Mesothelial cell of epicardium (in vitro differentiated cells): ENCODE measurements around the gene XYLT1. TPM values are rescaled to one million over a fixed set of nuclear protein-coding genes. Genes with fewer than 3 reads are reported as not detected.

Experiments used
- DNase-seq, 2 experiments: peaks; one replicate each; pipeline ENCODE4 v3.0.0; 2021; ENCODE audit warnings: low spot score in 2 of 2; ENCODE audit not compliant: unreplicated experiment in 2 of 2
- H3K27ac Mint-ChIP-seq: 2 replicates; pipeline ENCODE4 v1.8.0; 2021; ENCODE audit warnings: mixed read lengths
- H3K27me3 Mint-ChIP-seq: 2 replicates; pipeline ENCODE4 v1.8.0; 2021; ENCODE audit warnings: low read depth, mixed read lengths
- H3K36me3 Mint-ChIP-seq: 2 replicates; pipeline ENCODE4 v1.8.0; 2021; ENCODE audit warnings: mixed read lengths
- H3K4me1 Mint-ChIP-seq: 2 replicates; pipeline ENCODE4 v1.8.0; 2021; ENCODE audit warnings: mixed read lengths
- H3K4me3 Mint-ChIP-seq: 2 replicates; pipeline ENCODE4 v1.8.0; 2021; ENCODE audit warnings: mild to moderate bottlenecking, moderate library complexity, mixed read lengths
- H3K9me3 Mint-ChIP-seq: 2 replicates; pipeline ENCODE4 v1.8.0; 2021; ENCODE audit warnings: mixed read lengths
- total RNA-seq: library from RNA; stranded (reverse); gene quantifications from 3 replicates; pipeline ENCODE4 v1.2.1, GENCODE V29; 2021
- TF ChIP-seq, protein P1 (sequence below): fragments of 200-600 bp; sonication (generic); IDR thresholded peaks from one replicate; pipeline ENCODE4 v1.5.0; 2021; ENCODE audit warnings: antibody characterized with exemption; ENCODE audit not compliant: unreplicated experiment

XYLT1 gene
- total RNA-seq, 1 donor from 2014 or later = 15.2 TPM

GRCh38 chr16:17258848-17259713, 211.7 kb downstream of the XYLT1 start:
- H3K36me3 Mint-ChIP-seq = no peaks in the 10 kb centered on the region
- no peak overlapping the region for H3K27ac Mint-ChIP-seq
- H3K4me1 Mint-ChIP-seq = no peaks in the 10 kb centered on the region

DNA sequence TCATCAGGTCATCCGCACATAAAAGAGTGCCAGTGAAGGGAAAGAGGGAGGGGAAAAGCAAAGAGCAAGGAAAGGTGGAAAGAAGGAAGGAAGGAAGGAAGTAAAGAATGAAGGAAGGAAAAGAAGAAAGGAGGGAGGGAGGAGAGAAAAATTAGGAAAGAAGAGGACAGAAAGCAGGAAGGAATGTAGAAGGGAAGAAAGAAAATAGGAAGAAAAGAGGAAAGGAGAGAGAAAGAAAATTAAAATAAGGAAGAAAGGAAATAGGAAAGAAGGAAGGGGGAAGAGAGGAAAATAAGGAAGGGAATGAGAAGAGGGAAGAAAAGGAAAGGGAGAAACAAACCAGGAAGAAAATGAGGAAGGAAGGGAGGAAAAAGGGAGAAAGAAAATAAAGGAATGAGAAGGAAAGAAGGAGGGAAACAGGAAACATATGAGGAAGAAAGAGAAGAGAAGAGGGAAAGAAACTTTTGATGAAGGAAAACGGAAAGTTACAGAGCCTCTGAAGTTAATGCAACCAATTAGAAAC, 212.6 kb downstream of the XYLT1 start:
- Mint-ChIP-seq H3K27ac (no peak overlapping the region), H3K36me3 (no peaks in the 10 kb centered on the region), H3K9me3 (no peaks in the 10 kb centered on the region), H3K4me3 (no peak overlapping the region), H3K27me3 (no peaks in the 10 kb centered on the region), H3K4me1 (no peaks in the 10 kb centered on the region)
- no peak for DNase-seq
- TF ChIP-seq, protein P1, sequence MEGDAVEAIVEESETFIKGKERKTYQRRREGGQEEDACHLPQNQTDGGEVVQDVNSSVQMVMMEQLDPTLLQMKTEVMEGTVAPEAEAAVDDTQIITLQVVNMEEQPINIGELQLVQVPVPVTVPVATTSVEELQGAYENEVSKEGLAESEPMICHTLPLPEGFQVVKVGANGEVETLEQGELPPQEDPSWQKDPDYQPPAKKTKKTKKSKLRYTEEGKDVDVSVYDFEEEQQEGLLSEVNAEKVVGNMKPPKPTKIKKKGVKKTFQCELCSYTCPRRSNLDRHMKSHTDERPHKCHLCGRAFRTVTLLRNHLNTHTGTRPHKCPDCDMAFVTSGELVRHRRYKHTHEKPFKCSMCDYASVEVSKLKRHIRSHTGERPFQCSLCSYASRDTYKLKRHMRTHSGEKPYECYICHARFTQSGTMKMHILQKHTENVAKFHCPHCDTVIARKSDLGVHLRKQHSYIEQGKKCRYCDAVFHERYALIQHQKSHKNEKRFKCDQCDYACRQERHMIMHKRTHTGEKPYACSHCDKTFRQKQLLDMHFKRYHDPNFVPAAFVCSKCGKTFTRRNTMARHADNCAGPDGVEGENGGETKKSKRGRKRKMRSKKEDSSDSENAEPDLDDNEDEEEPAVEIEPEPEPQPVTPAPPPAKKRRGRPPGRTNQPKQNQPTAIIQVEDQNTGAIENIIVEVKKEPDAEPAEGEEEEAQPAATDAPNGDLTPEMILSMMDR = no peak

More at GRCh38 chr16:17258848-17259713, 211.7 kb downstream of the XYLT1 start:
- DNase-seq = no peak
- Mint-ChIP-seq H3K9me3 (no peaks in the 10 kb centered on the region), H3K27me3 (no peaks in the 10 kb centered on the region), H3K4me3 (no peak overlapping the region)
- TF ChIP-seq, protein P1 = no peak

- TF ChIP-seq, protein P1 = no peak
- no peaks in the 10 kb centered on the region for H3K36me3 Mint-ChIP-seq
These were observed 213.2 kb downstream of the XYLT1 start for GRCh38 chr16:17257426-17258023.

GRCh38 chr16:17252701-17253100, 218.1 kb downstream of the XYLT1 start:
- no peaks in the 10 kb centered on the region for H3K9me3 Mint-ChIP-seq
- TF ChIP-seq, protein P1 = no peak
- H3K4me1 Mint-ChIP-seq = no peaks in the 10 kb centered on the region
- H3K36me3 Mint-ChIP-seq = no peaks in the 10 kb centered on the region
- H3K27ac Mint-ChIP-seq = no peak overlapping the region
- DNase-seq = no peak
- H3K4me3 Mint-ChIP-seq = no peak overlapping the region
- H3K27me3 Mint-ChIP-seq = peaks cover 2% of the 10 kb centered on the region

More at GRCh38 chr16:17257426-17258023, 213.2 kb downstream of the XYLT1 start:
- no peaks in the 10 kb centered on the region for H3K9me3 Mint-ChIP-seq
- H3K4me1 Mint-ChIP-seq = no peaks in the 10 kb centered on the region
- DNase-seq = no peak
- no peak overlapping the region for H3K27ac Mint-ChIP-seq
- no peaks in the 10 kb centered on the region for H3K27me3 Mint-ChIP-seq
- H3K4me3 Mint-ChIP-seq = no peak overlapping the region

GRCh38 chr16:17252064-17252463, 218.7 kb downstream of the XYLT1 start:
- Mint-ChIP-seq H3K27me3 (peaks cover 2% of the 10 kb centered on the region), H3K27ac (no peak overlapping the region), H3K4me1 (no peaks in the 10 kb centered on the region), H3K9me3 (no peaks in the 10 kb centered on the region), H3K4me3 (no peak overlapping the region), H3K36me3 (no peaks in the 10 kb centered on the region)
- TF ChIP-seq, protein P1 = no peak
- DNase-seq = no peak
